ENCODE measurements around the gene GPR42. TPM values are rescaled to one million over a fixed set of nuclear protein-coding genes. Genes with fewer than 3 reads are reported as not detected.

The GPR42 gene
- total and polyA plus RNA-seq, 2 experiments from 2014 or later, result 0.33 TPM; not detected in 1

GRCh38 chr19:35362261-35363000 is 8.4 kb upstream of the GPR42 start:
- Histone ChIP-seq H3K27me3 (no peaks in the 10 kb centered on the region), H3K4me1 (ENCODE audit: low read depth) (no peaks in the 10 kb centered on the region), H3K36me3 (no peaks in the 10 kb centered on the region), H3K4me3 (no peak overlapping the region), H3K9me3 (ENCODE audit: low read depth) (no peaks in the 10 kb centered on the region), H3K27ac (no peak overlapping the region)
- TF ChIP-seq CTCF (IDR thresholded peaks at IDR 0.05; ENCODE audit: low read depth, low read length), result no peak
- DNase-seq (ENCODE audit: low read depth in 1 of 2, low spot score in 1 of 2), result no peak

GRCh38 chr19:35363001-35363590 is 7.8 kb upstream of the GPR42 start:
- Histone ChIP-seq H3K27me3 (no peaks in the 10 kb centered on the region), H3K36me3 (no peaks in the 10 kb centered on the region), H3K4me3 (no peak overlapping the region), H3K27ac (no peak overlapping the region), H3K4me1 (ENCODE audit: low read depth) (no peaks in the 10 kb centered on the region), H3K9me3 (ENCODE audit: low read depth) (no peaks in the 10 kb centered on the region)
- no peak for DNase-seq (ENCODE audit: low read depth in 1 of 2, low spot score in 1 of 2)
- no peak for TF ChIP-seq CTCF (IDR thresholded peaks at IDR 0.05; ENCODE audit: low read depth, low read length)

GRCh38 chr19:35363711-35364425 is 7.0 kb upstream of the GPR42 start:
- no peaks in the 10 kb centered on the region for H3K36me3 ChIP-seq
- no peaks in the 10 kb centered on the region for H3K27me3 ChIP-seq
- H3K4me1 ChIP-seq (ENCODE audit: low read depth), result no peaks in the 10 kb centered on the region
- DNase-seq (ENCODE audit: low read depth in 1 of 2, low spot score in 1 of 2), result no peak
- no peak overlapping the region for H3K27ac ChIP-seq
- no peak overlapping the region for H3K4me3 ChIP-seq
- H3K9me3 ChIP-seq (ENCODE audit: low read depth), result no peaks in the 10 kb centered on the region
- no peak for TF ChIP-seq CTCF (IDR thresholded peaks at IDR 0.05; ENCODE audit: low read depth, low read length)

GRCh38 chr19:35365303-35365702 is 5.6 kb upstream of the GPR42 start:
- Histone ChIP-seq H3K27me3 (no peaks in the 10 kb centered on the region), H3K36me3 (no peaks in the 10 kb centered on the region), H3K4me1 (ENCODE audit: low read depth) (no peaks in the 10 kb centered on the region), H3K27ac (no peak overlapping the region), H3K4me3 (no peak overlapping the region), H3K9me3 (ENCODE audit: low read depth) (no peaks in the 10 kb centered on the region)
- DNase-seq (ENCODE audit: low read depth in 1 of 2, low spot score in 1 of 2), result no peak
- TF ChIP-seq CTCF (IDR thresholded peaks at IDR 0.05; ENCODE audit: low read depth, low read length), result no peak

- no peaks in the 10 kb centered on the region for H3K36me3 ChIP-seq
- TF ChIP-seq CTCF (IDR thresholded peaks at IDR 0.05; ENCODE audit: low read depth, low read length), result no peak
- no peak overlapping the region for H3K4me3 ChIP-seq
- no peaks in the 10 kb centered on the region for H3K4me1 ChIP-seq (ENCODE audit: low read depth)
- H3K27me3 ChIP-seq, result no peaks in the 10 kb centered on the region
- no peaks in the 10 kb centered on the region for H3K9me3 ChIP-seq (ENCODE audit: low read depth)
- H3K27ac ChIP-seq, result no peak overlapping the region
- no peak for DNase-seq (ENCODE audit: low read depth in 1 of 2, low spot score in 1 of 2)
Observed at GRCh38 chr19:35368378-35368777, 2.5 kb upstream of the GPR42 start.

Data from cardiac muscle cell (in vitro differentiated cells and primary cell).